Measurements from ENCODE around the gene ZBTB21. TPM values are rescaled to one million over a fixed set of nuclear protein-coding genes. Genes with fewer than 3 reads are reported as not detected.
A peak's percentile ranks its signal among the peaks of the same experiment; 100 is the strongest.

The ZBTB21 gene
- total RNA-seq, 3 donors from 2014 or later = 15.2 to 18.1 (median 16.1) TPM

- no peak overlapping the region for H3K4me3 ChIP-seq
- TF ChIP-seq POLR2AphosphoS5 (IDR thresholded peaks at IDR 0.05) (no peak), CTCF (IDR thresholded peaks at IDR 0.05) (no peak), POLR2A (IDR thresholded peaks at IDR 0.05) (no peak)
- no peak for DNase-seq (ENCODE audit: low spot score in 2 of 2)
- intact Hi-C loops (cut with DNase I; ENCODE audit: low total_unique reads) = loop anchor here (5.0 kb wide), 1 partner anchor 747 kb away; no protein-coding TSS in a partner anchor
- H3K27me3 ChIP-seq = no peaks in the 10 kb centered on the region
- H3K4me1 ChIP-seq = no peaks in the 10 kb centered on the region
- no peaks in the 10 kb centered on the region for H3K9me3 ChIP-seq
- no peak overlapping the region for H3K27ac ChIP-seq
- H3K36me3 ChIP-seq = no peaks in the 10 kb centered on the region
Observed at GRCh38 chr21:42049578-42050430, 39.6 kb upstream of the ZBTB21 start.

GRCh38 chr21:42048870-42049577 is 38.9 kb upstream of the ZBTB21 start:
- H3K27ac ChIP-seq = no peak overlapping the region
- DNase-seq (ENCODE audit: low spot score in 2 of 2) = no peak
- no peaks in the 10 kb centered on the region for H3K4me1 ChIP-seq
- no peaks in the 10 kb centered on the region for H3K36me3 ChIP-seq
- TF ChIP-seq CTCF (IDR thresholded peaks at IDR 0.05) (no peak), POLR2AphosphoS5 (IDR thresholded peaks at IDR 0.05) (no peak), POLR2A (IDR thresholded peaks at IDR 0.05) (no peak)
- H3K9me3 ChIP-seq = no peaks in the 10 kb centered on the region
- no peaks in the 10 kb centered on the region for H3K27me3 ChIP-seq
- no peak overlapping the region for H3K4me3 ChIP-seq
- intact Hi-C loops (cut with DNase I; ENCODE audit: low total_unique reads) = no loop called here

GRCh38 chr21:42047821-42048613 is 37.9 kb upstream of the ZBTB21 start:
- Histone ChIP-seq H3K36me3 (no peaks in the 10 kb centered on the region), H3K9me3 (no peaks in the 10 kb centered on the region), H3K4me3 (no peak overlapping the region), H3K4me1 (no peaks in the 10 kb centered on the region), H3K27me3 (no peaks in the 10 kb centered on the region), H3K27ac (no peak overlapping the region)
- DNase-seq (ENCODE audit: low spot score in 2 of 2) = no peak
- TF ChIP-seq POLR2A (IDR thresholded peaks at IDR 0.05) (no peak), POLR2AphosphoS5 (IDR thresholded peaks at IDR 0.05) (peak in 1 of 3 donors; percentile 42), CTCF (IDR thresholded peaks at IDR 0.05) (no peak)
- intact Hi-C loops (cut with DNase I; ENCODE audit: low total_unique reads) = no loop called here

GRCh38 chr21:42044871-42045495 is 34.8 kb upstream of the ZBTB21 start:
- no peaks in the 10 kb centered on the region for H3K36me3 ChIP-seq
- intact Hi-C loops (cut with DNase I; ENCODE audit: low total_unique reads) = no loop called here
- DNase-seq (ENCODE audit: low spot score in 2 of 2) = no peak
- H3K27ac ChIP-seq = no peak overlapping the region
- H3K4me1 ChIP-seq = no peaks in the 10 kb centered on the region
- no peaks in the 10 kb centered on the region for H3K27me3 ChIP-seq
- H3K9me3 ChIP-seq = no peaks in the 10 kb centered on the region
- TF ChIP-seq POLR2AphosphoS5 (IDR thresholded peaks at IDR 0.05) (no peak), CTCF (IDR thresholded peaks at IDR 0.05) (no peak)
- no peak overlapping the region for H3K4me3 ChIP-seq
